CD4-positive, alpha-beta T cell treated with Interleukin-2 at 100 ng/mL for 4 hours (primary cell): ENCODE results near the gene PTPN1.
"Not testable (repeated sequence)": the region's sequence is repeated elsewhere in the genome, so short reads cannot be mapped to it uniquely, and the experiment has no call there.

Experiments used
- DNase-seq: peaks from one replicate; pipeline ENCODE4 v3.0.0-alpha.2; 2020; ENCODE audit warnings: low spot score

PTPN1 gene

GRCh38 chr20:50558483-50558925 lies 48.3 kb downstream of the PTPN1 start:
- DNase-seq, result no peak

- DNase-seq, result no peak
Measured at GRCh38 chr20:50559149-50559548, 49.0 kb downstream of the PTPN1 start.

GRCh38 chr20:50559856-50560638 lies 49.9 kb downstream of the PTPN1 start:
- DNase-seq, result no peak

GRCh38 chr20:50560867-50561266 lies 50.7 kb downstream of the PTPN1 start:
- DNase-seq, result no peak

- DNase-seq, result peak; percentile 60
Measured at GRCh38 chr20:50561379-50562078, 51.3 kb downstream of the PTPN1 start.

- DNase-seq, result no peak
Measured at GRCh38 chr20:50562262-50562701, 52.1 kb downstream of the PTPN1 start.

GRCh38 chr20:50563133-50563944 lies 53.2 kb downstream of the PTPN1 start:
- DNase-seq, result no peak

GRCh38 chr20:50565383-50565782 lies 55.2 kb downstream of the PTPN1 start:
- no peak for DNase-seq

GRCh38 chr20:50565871-50566270 lies 55.7 kb downstream of the PTPN1 start:
- no peak for DNase-seq

- no peak for DNase-seq
Measured at GRCh38 chr20:50567860-50568548, 57.8 kb downstream of the PTPN1 start.

- no peak for DNase-seq
Measured at GRCh38 chr20:50568549-50568942, 58.4 kb downstream of the PTPN1 start.

- DNase-seq, result not testable (repeated sequence)
Measured at GRCh38 chr20:50569487-50569863, 59.3 kb downstream of the PTPN1 start.

- DNase-seq, result peak; percentile 49
Measured at GRCh38 chr20:50569864-50570836, 60.0 kb downstream of the PTPN1 start.

GRCh38 chr20:50571466-50571865 lies 61.3 kb downstream of the PTPN1 start:
- DNase-seq, result no peak

- no peak for DNase-seq
Measured at GRCh38 chr20:50572938-50573777, 63.0 kb downstream of the PTPN1 start.

GRCh38 chr20:50574108-50574507 lies 63.9 kb downstream of the PTPN1 start:
- DNase-seq, result no peak

GRCh38 chr20:50574586-50574985 lies 64.4 kb downstream of the PTPN1 start:
- no peak for DNase-seq

GRCh38 chr20:50575865-50576720 lies 65.9 kb downstream of the PTPN1 start:
- DNase-seq, result peak; percentile 68
